IMR-90 (cell line): ENCODE data around the gene LRP1B. TPM values are rescaled to one million over a fixed set of nuclear protein-coding genes. Genes with fewer than 3 reads are reported as not detected.

Source experiments
- ATAC-seq: fragments of 200-7000 bp; cut with Tn5 transposase; 2 replicates; pipeline ENCODE4 v1.9.1; 2020; ENCODE audit warnings: low read depth, mild to moderate bottlenecking, moderate library complexity
- BruUV-seq: library from RNA; stranded (reverse); fragments of 400-500 nt; replicated peaks from 2 replicates; lab custom pipeline; 2021; lab: Mats Ljungman, UMichigan
- CTCF ChIA-PET: fragments of 300-600 bp; formaldehyde crosslinking; extraction: SDS; loops from one replicate; lab custom pipeline; 2021; ENCODE audit warnings: antibody characterized with exemption; lab: Yijun Ruan, JAX
- POLR2A ChIA-PET: fragments of 300-600 bp; sonication (Branson Sonifier 250); formaldehyde crosslinking; loops from one replicate; lab custom pipeline; 2022; ENCODE audit warnings: antibody characterized with exemption; ENCODE audit not compliant: unreplicated experiment; lab: Charles Lee
- DNase-seq: peaks from one replicate; pipeline ENCODE4 v3.0.0; 2013
- H2AFZ ChIP-seq: replicated peaks from 2 replicates; pipeline ENCODE3; 2013; ENCODE audit warnings: low read length, mild to moderate bottlenecking; ENCODE audit not compliant: poor library complexity
- H2AK5ac ChIP-seq: 2 replicates; pipeline ENCODE4 v1.6.1; 2013; ENCODE audit warnings: low read depth, low read length, inconsistent platforms
- H2AK9ac ChIP-seq: replicated peaks from 2 replicates; pipeline ENCODE3; 2013; ENCODE audit warnings: mild to moderate bottlenecking, low read depth, low read length, moderate library complexity; ENCODE audit not compliant: poor library complexity
- H2BK120ac ChIP-seq: 2 replicates; pipeline ENCODE4 v1.6.1; 2013; ENCODE audit warnings: low read depth, low read length, inconsistent platforms
- H2BK15ac ChIP-seq: 3 replicates; pipeline ENCODE4 v1.6.1; 2013; ENCODE audit warnings: low read depth, low read length, inconsistent platforms
- H2BK20ac ChIP-seq: 2 replicates; pipeline ENCODE4 v1.6.1; 2013; ENCODE audit warnings: low read depth, mild to moderate bottlenecking, inconsistent platforms, low read length, moderate library complexity
- H2BK5ac ChIP-seq: 2 replicates; pipeline ENCODE4 v1.6.1; 2013; ENCODE audit warnings: mild to moderate bottlenecking, low read depth, low read length, inconsistent platforms; ENCODE audit not compliant: poor library complexity, severe bottlenecking
- H3K14ac ChIP-seq: replicated peaks from 2 replicates; pipeline ENCODE4 v1.6.1; 2013; ENCODE audit warnings: low read depth, low read length, inconsistent platforms
- H3K18ac ChIP-seq: 2 replicates; pipeline ENCODE4 v1.6.1; 2013; ENCODE audit warnings: low read depth, low read length, control low read depth
- H3K23ac ChIP-seq: 2 replicates; pipeline ENCODE4 v1.6.1; 2013; ENCODE audit warnings: low read depth, low read length, inconsistent platforms
- H3K27ac ChIP-seq: 2 replicates; pipeline ENCODE4 v1.5.1; 2013; ENCODE audit warnings: mild to moderate bottlenecking, control low read depth, low read length; ENCODE audit not compliant: insufficient read depth
- H3K27me3 ChIP-seq: 2 replicates; pipeline ENCODE4 v1.6.1; 2013; ENCODE audit warnings: low read length; ENCODE audit not compliant: control insufficient read depth, insufficient read depth
- H3K36me3 ChIP-seq: 2 replicates; pipeline ENCODE4 v1.6.1; 2013; ENCODE audit warnings: low read length, mixed read lengths; ENCODE audit not compliant: control insufficient read depth, insufficient read depth
- H3K4ac ChIP-seq: 2 replicates; pipeline ENCODE4 v1.6.1; 2013; ENCODE audit warnings: low read depth, low read length, inconsistent platforms
- H3K4me1 ChIP-seq: 2 replicates; pipeline ENCODE4 v1.6.1; 2013; ENCODE audit warnings: low read length, mixed read lengths; ENCODE audit not compliant: control insufficient read depth, insufficient read depth
- H3K4me2 ChIP-seq: 2 replicates; pipeline ENCODE4 v1.6.1; 2013; ENCODE audit warnings: low read depth, mild to moderate bottlenecking, control low read depth, low read length, moderate library complexity
- H3K4me3 ChIP-seq: 2 replicates; pipeline ENCODE4 v1.5.1; 2013; ENCODE audit warnings: low read depth, mild to moderate bottlenecking, control low read depth, low read length, moderate library complexity; ENCODE audit not compliant: insufficient read depth
- H3K56ac ChIP-seq: 2 replicates; pipeline ENCODE4 v1.6.1; 2013; ENCODE audit warnings: low read length, inconsistent platforms; ENCODE audit not compliant: insufficient read depth; ENCODE audit errors: extremely low read depth
- H3K79me1 ChIP-seq, 2 experiments: 2 replicates each; pipeline ENCODE4 v1.6.1; 2013; ENCODE audit warnings: low read length in 2 of 2, inconsistent platforms in 1 of 2, low read depth in 1 of 2
- H3K9ac ChIP-seq: 2 replicates; pipeline ENCODE4 v1.6.1; 2013; ENCODE audit warnings: low read depth, low read length, control low read depth
- H3K9me1 ChIP-seq: 2 replicates; pipeline ENCODE4 v1.6.1; 2013; ENCODE audit warnings: low read length, inconsistent platforms; ENCODE audit not compliant: insufficient read depth
- H3K9me3 ChIP-seq: 2 replicates; pipeline ENCODE4 v1.6.1; 2013; ENCODE audit warnings: low read length; ENCODE audit not compliant: control insufficient read depth, insufficient read depth
- H4K20me1 ChIP-seq: 2 replicates; pipeline ENCODE4 v1.6.1; 2013; ENCODE audit warnings: low read length, inconsistent platforms; ENCODE audit not compliant: insufficient read depth
- H4K5ac ChIP-seq: 2 replicates; pipeline ENCODE4 v1.6.1; 2013; ENCODE audit warnings: mild to moderate bottlenecking, low read depth, low read length, control low read depth
- H4K8ac ChIP-seq, 2 experiments: 2 replicates each; pipeline ENCODE4 v1.6.1; 2013; ENCODE audit warnings: low read depth in 2 of 2, low read length in 2 of 2, control low read depth in 1 of 2, inconsistent platforms in 1 of 2
- H4K91ac ChIP-seq: 2 replicates; pipeline ENCODE4 v1.6.1; 2013; ENCODE audit warnings: low read depth, low read length, inconsistent platforms; ENCODE audit not compliant: insufficient read depth
- CEBPB ChIP-seq: IDR thresholded peaks from 2 replicates; pipeline ENCODE4 v1.6.1; 2012; ENCODE audit warnings: low read depth, low read length, improper control_type of control experiment
- CHD1 ChIP-seq: IDR thresholded peaks from 2 replicates; pipeline ENCODE4 v1.6.1; 2012; ENCODE audit warnings: low read depth, low read length, improper control_type of control experiment
- MAZ ChIP-seq: IDR thresholded peaks from 2 replicates; pipeline ENCODE4 v1.6.1; 2012; ENCODE audit warnings: low read depth, mild to moderate bottlenecking, low read length, improper control_type of control experiment, moderate library complexity, borderline replicate concordance
- MXI1 ChIP-seq: IDR thresholded peaks from 2 replicates; pipeline ENCODE4 v1.6.1; 2012; ENCODE audit warnings: low read depth, mild to moderate bottlenecking, low read length, moderate library complexity, borderline replicate concordance
- NFE2L2 ChIP-seq: fragments of 150-350 bp; IDR thresholded peaks from 2 replicates; pipeline ENCODE4 v1.6.1; 2016; ENCODE audit warnings: low read depth, mild to moderate bottlenecking, low read length
- POLR2A ChIP-seq: IDR thresholded peaks from 2 replicates; pipeline ENCODE4 v1.6.1; 2012; ENCODE audit warnings: mild to moderate bottlenecking, low read depth, low read length
- RCOR1 ChIP-seq: IDR thresholded peaks from 2 replicates; pipeline ENCODE4 v1.6.1; 2012; ENCODE audit warnings: mild to moderate bottlenecking, low read length, improper control_type of control experiment; ENCODE audit not compliant: insufficient replicate concordance
- dilution Hi-C: fragments of 300-500 bp; cut with HindIII; formaldehyde crosslinking; loops from one replicate; pipeline ENCODE4 v1.14.3; 2018; ENCODE audit warnings: low sequenced_read_pairs; ENCODE audit not compliant: unreplicated experiment
- in situ Hi-C: fragments of 300-500 bp; cut with MboI; formaldehyde crosslinking; loops from 3 replicates; pipeline ENCODE4 v1.14.3; 2019; ENCODE audit warnings: low sequenced_read_pairs, inconsistent platforms, mixed read lengths
- intact Hi-C: fragments of 100-400 bp; cut with micrococcal nuclease; formaldehyde crosslinking; loops from 2 replicates; pipeline ENCODE4 v1.10.0; 2022
- polyA plus RNA-seq, 3 experiments: library from polyadenylated mRNA; depleted of rRNA; stranded (reverse); fragments of >200 nt; gene quantifications; 2 replicates each; pipeline ENCODE4 v1.2.3, GENCODE V29; 2012; ENCODE audit warnings: low replicate concordance in 1 of 3
- total RNA-seq: library from RNA; depleted of rRNA; stranded (reverse); fragments of >200 nt; gene quantifications from 2 replicates; pipeline ENCODE4 v1.2.3, GENCODE V29; 2012
- TF ChIP-seq, protein P1 (sequence below): fragments of 150-350 bp; IDR thresholded peaks from 2 replicates; pipeline ENCODE4 v1.6.1; 2016; ENCODE audit warnings: low read depth, mild to moderate bottlenecking, low read length, moderate library complexity, borderline replicate concordance
- TF ChIP-seq, protein P2 (sequence below): conservative IDR thresholded peaks from 2 replicates; pipeline ENCODE4 v1.5.1; 2012; ENCODE audit warnings: mild to moderate bottlenecking, low read depth, low read length, improper control_type of control experiment
- TF ChIP-seq, protein P3 (sequence below): fragments of 150-350 bp; IDR thresholded peaks from 2 replicates; pipeline ENCODE4 v1.6.1; 2017; ENCODE audit warnings: mild to moderate bottlenecking, antibody characterized with exemption, low read length, low read depth

LRP1B gene
- total and polyA plus RNA-seq, 2 of the 4 experiments (the other 2 are of a cell fraction): under 0.01 to 0.02 TPM

DNA sequence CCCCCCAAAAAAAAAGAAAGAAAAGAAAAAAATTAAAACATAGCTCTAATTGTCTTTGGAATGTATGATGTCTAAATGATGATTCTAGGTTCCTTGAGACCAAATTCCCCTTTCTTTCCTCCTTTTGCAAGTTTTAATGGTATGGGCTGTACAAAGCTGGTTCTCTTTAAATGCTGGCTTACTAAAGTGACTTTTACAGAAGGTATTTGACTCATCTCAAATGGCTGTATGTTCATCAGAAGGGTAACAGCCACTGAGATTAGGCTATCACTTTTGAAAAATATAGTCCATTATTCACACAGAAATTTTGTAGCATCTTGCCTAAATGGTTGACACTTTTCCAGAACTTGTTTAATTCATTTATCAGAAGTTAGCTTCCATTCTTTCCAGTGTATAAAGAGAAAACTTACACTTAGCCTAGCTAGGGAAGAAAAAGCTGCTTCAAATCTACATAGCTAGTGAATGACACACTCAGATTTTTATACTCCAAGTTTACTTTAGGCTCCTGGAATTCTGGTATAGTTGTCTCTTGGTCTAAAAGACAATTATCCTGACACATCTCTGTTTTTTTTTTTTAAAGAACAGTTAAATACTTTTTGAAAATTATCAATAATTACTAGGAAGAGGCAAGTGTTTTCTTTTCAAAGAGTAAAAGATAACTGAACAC is 622.6 kb downstream of the LRP1B start:
- Histone ChIP-seq H3K27me3 (no peaks in the 10 kb centered on the region), H3K9me1 (no peaks in the 10 kb centered on the region), H4K20me1 (no peaks in the 10 kb centered on the region), H3K23ac (no peak overlapping the region), H4K5ac (no peak overlapping the region; the same call in 1 of the 2 replicates), H3K4me1 (peaks cover 2% of the 10 kb centered on the region; the same call in 1 of the 2 replicates), H4K8ac (peak overlapping the region in 1 of 2 experiments; percentile 60; a peak in 1 of 4 replicates), H2BK15ac (no peak overlapping the region; the same call in 2 of the 3 replicates), H3K14ac (0 out of 2 replicates have a peak overlapping the region, but pooled peaks have one; percentile 62), H2AK5ac (no peak overlapping the region), H3K9me3 (no peaks in the 10 kb centered on the region), H2BK20ac (no peak overlapping the region), H3K4me2 (peak overlapping the region; percentile 8; the same call in 1 of the 2 replicates), H2AFZ (no peak overlapping the region), H2BK5ac (peak overlapping the region; percentile 96), H4K91ac (no peak overlapping the region), H3K9ac (no peak overlapping the region), H3K36me3 (no peaks in the 10 kb centered on the region), H3K56ac (no peak overlapping the region), H3K18ac (no peak overlapping the region), H2BK120ac (peak overlapping the region; percentile 52; the same call in 1 of the 2 replicates), H3K4me3 (no peak overlapping the region), H2AK9ac (no peak overlapping the region), H3K4ac (no peak overlapping the region), H3K27ac (no peak overlapping the region), H3K79me1 (no peaks in the 10 kb centered on the region)
- DNase-seq (peak; percentile 33), ATAC-seq (peak; percentile 71)
- in situ Hi-C loops: no loop called here
- POLR2A ChIA-PET: no interaction called here
- no peak for TF ChIP-seq POLR2A
- TF ChIP-seq NFE2L2: no peak
- TF ChIP-seq, protein P1, sequence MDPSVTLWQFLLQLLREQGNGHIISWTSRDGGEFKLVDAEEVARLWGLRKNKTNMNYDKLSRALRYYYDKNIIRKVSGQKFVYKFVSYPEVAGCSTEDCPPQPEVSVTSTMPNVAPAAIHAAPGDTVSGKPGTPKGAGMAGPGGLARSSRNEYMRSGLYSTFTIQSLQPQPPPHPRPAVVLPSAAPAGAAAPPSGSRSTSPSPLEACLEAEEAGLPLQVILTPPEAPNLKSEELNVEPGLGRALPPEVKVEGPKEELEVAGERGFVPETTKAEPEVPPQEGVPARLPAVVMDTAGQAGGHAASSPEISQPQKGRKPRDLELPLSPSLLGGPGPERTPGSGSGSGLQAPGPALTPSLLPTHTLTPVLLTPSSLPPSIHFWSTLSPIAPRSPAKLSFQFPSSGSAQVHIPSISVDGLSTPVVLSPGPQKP: no peak
- TF ChIP-seq CEBPB: no peak
- TF ChIP-seq MAZ: no peak
- TF ChIP-seq, protein P2, sequence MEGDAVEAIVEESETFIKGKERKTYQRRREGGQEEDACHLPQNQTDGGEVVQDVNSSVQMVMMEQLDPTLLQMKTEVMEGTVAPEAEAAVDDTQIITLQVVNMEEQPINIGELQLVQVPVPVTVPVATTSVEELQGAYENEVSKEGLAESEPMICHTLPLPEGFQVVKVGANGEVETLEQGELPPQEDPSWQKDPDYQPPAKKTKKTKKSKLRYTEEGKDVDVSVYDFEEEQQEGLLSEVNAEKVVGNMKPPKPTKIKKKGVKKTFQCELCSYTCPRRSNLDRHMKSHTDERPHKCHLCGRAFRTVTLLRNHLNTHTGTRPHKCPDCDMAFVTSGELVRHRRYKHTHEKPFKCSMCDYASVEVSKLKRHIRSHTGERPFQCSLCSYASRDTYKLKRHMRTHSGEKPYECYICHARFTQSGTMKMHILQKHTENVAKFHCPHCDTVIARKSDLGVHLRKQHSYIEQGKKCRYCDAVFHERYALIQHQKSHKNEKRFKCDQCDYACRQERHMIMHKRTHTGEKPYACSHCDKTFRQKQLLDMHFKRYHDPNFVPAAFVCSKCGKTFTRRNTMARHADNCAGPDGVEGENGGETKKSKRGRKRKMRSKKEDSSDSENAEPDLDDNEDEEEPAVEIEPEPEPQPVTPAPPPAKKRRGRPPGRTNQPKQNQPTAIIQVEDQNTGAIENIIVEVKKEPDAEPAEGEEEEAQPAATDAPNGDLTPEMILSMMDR: no peak
- no peak for TF ChIP-seq CHD1
- TF ChIP-seq MXI1: no peak
- TF ChIP-seq, protein P3, sequence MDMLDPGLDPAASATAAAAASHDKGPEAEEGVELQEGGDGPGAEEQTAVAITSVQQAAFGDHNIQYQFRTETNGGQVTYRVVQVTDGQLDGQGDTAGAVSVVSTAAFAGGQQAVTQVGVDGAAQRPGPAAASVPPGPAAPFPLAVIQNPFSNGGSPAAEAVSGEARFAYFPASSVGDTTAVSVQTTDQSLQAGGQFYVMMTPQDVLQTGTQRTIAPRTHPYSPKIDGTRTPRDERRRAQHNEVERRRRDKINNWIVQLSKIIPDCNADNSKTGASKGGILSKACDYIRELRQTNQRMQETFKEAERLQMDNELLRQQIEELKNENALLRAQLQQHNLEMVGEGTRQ: no peak
- no peak for TF ChIP-seq RCOR1
- intact Hi-C loops: no loop called here
- dilution Hi-C loops: no loop called here
- BruUV-seq: no TSS peak
- CTCF ChIA-PET: interaction anchor here (0.6 to 1.0 kb wide), 4 partner anchors 10 to 729 kb away, joined by 3 to 4 read pairs (median 3); no protein-coding TSS in a partner anchor
